HG03520 (cell line): ENCODE results near the gene GDF2.

Experiments used
- ATAC-seq: cut with Tn5 transposase; IDR thresholded peaks from one replicate; pipeline ENCODE4 v1.9.1; 2021; ENCODE audit warnings: mild to moderate bottlenecking, moderate library complexity; ENCODE audit not compliant: unreplicated experiment

Gene GDF2

DNA sequence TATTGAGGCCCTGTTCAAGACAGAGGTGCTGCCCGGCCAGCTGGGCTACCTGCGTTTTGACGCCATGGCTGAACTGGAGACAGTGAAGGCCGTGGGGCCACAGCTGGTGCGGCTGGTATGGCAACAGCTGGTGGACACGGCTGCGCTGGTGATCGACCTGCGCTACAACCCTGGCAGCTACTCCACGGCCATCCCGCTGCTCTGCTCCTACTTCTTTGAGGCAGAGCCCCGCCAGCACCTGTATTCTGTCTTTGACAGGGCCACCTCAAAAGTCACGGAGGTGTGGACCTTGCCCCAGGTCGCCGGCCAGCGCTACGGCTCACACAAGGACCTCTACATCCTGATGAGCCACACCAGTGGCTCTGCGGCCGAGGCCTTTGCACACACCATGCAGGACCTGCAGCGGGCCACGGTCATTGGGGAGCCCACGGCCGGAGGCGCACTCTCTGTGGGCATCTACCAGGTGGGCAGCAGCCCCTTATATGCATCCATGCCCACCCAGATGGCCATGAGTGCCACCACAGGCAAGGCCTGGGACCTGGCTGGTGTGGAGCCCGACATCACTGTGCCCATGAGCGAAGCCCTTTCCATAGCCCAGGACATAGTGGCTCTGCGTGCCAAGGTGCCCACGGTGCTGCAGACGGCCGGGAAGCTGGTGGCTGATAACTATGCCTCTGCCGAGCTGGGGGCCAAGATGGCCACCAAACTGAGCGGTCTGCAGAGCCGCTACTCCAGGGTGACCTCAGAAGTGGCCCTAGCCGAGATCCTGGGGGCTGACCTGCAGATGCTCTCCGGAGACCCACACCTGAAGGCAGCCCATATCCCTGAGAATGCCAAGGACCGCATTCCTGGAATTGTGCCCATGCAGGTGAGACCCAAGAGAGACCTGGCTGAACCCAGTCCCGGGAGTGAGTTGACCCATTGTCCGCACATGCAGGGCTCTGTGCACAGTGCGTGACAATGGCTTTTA, 28.7 kb downstream of the GDF2 start:
- no peak for ATAC-seq

GRCh38 chr10:47351899-47352815, 29.9 kb downstream of the GDF2 start:
- ATAC-seq: no peak

GRCh38 chr10:47353351-47353750, 31.1 kb downstream of the GDF2 start:
- no peak for ATAC-seq

GRCh38 chr10:47354165-47354564, 31.9 kb downstream of the GDF2 start:
- no peak for ATAC-seq

GRCh38 chr10:47354900-47355299, 32.6 kb downstream of the GDF2 start:
- no peak for ATAC-seq

DNA sequence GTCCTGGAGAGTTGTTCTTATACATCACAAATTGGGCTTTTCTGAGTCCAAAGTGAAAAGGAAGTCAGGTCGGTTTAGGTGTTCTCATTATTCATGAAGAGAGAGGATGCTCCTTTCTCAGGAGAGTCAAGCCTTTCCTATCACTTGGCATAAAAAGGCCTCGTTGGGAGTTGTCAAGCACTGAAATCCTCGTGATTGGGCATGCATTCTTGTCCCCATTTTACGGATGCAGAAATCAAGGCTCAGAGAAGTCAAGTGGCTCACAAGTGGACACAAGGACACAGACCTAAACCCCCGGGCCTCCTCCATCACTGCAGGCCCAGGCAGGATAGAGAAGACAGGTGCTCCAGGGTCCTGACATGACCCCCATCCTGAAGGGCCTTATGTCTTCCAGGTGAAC, 34.5 kb downstream of the GDF2 start:
- no peak for ATAC-seq

GRCh38 chr10:47357131-47357582, 34.9 kb downstream of the GDF2 start:
- ATAC-seq: no peak

DNA sequence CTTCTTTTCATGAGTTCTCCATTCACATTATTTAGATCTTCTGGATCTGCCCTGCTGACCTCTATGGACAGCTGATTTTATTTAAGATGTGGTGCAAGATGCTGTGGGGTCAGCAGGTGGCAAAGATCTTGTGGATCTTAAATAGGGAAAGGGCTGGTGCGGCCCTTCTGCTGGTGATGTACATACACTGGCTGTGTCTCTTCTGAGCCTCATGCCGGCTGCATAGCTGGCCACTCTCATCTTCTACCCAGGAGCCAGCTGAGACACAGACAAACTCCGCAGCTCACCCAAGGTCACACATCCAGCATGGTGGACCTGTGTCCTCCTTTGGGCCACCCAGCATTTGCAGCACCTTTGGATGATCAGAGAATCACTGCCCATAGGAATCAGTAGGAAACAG, 35.7 kb downstream of the GDF2 start:
- ATAC-seq: no peak

- no peak for ATAC-seq
These were observed 36.2 kb downstream of the GDF2 start for GRCh38 chr10:47358457-47358856.

GRCh38 chr10:47359101-47359500, 36.8 kb downstream of the GDF2 start:
- ATAC-seq: no peak

DNA sequence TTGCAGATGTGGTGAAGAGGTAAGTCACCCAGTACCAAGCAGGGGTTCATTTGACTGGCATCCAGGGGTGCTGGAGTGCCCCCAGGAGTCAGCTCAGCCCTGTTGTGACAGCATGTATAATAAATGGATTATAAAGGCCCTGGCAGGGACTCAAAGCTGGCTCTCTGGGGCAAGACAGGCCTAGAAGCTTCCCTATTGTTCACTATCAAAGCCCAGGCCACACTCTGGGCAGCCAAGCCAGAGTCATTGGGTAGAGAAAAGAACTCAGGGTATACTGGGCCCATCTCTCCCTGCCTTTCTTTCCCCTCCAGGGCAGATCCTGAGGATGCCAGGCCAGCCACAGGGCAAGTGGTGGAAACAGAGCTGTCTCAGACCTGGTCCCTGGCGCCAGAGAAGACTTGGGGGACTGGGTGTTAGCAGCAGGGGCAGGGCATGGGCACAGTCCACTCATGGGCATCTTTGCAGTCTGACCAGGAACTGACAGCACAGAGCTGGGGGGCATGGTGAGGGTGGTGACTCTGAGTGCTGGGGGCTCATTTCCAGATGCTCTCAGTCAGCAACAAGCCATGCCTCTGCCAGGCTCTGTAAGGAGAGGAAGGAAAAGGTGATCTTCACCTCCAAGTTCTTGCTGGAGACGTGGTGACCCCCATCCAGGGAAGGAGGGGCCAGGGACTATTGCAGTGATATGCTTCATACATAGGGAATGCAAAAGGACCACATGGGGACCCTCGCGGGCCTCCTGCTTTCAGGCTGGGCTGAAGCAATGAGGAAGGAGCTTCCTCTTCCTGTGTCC, 37.6 kb downstream of the GDF2 start:
- ATAC-seq: no peak

DNA sequence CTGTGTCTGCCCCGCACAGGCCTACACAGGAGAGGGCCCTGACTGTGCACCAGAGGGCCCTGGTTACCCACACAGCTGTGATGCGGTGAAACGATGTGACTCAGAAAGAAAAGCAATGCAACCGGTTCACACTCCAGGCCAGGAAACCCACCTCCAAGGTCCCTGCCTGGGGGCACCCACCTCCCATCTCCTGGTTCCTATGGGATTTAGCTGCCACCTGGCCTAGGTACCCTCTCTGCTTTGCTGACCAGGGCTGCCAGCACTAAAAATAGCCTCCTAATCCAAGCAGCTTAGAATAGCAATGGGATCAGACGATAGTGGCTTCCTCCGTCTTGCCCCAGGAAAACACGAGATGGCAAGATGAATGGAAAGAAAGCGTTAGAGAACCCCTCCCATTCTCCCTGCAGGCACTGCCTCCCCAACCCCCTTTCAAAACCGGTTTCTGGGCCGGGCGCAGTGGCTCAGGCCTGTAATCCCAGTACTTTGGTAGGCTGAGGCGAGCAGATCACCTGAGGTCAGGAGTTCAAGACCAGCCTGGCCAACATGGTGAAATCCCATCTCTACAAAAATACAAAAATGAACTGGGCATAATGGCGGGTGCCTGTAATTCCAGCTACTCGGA, 38.3 kb downstream of the GDF2 start:
- ATAC-seq: no peak

- no peak for ATAC-seq
These were observed 39.0 kb downstream of the GDF2 start for GRCh38 chr10:47361293-47361692.

DNA sequence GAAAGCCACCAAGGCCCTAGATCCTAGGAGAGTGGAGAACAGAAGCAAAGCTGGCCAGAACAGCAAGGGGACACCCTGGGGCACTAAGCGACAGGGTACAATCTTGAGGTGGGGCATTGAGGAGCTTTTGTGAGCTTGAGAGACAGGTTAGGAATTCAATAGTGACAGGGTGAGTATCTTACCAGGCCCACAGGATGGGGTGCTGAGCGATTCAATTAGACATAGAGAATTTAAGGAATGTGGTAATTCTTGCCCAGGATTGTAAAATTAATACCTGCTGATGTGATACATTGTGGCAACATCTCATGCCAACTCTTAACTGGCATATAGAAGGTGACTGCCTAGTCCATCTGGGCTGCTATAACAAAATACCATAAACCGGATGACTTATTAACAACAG, 39.9 kb downstream of the GDF2 start:
- no peak for ATAC-seq

GRCh38 chr10:47363781-47364180, 41.5 kb downstream of the GDF2 start:
- ATAC-seq: no peak

DNA sequence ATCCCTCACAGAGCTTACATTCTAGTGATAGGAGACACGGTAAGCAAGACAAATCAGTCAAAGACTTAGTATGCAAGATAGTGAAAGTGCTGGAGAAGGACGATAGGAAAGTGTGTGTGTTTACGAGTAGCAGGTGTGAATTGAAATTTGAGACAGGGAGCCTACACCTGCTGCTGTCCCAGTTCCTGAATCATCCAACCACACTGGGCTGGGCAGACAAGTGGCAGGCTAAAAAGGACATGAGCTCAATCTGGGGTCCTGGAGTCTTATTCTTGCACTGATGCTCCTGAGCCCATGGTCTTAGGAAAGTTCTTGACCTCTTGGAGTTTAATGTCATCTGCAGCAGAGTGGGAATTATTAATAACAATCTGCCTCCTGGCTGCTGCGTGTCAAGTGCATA, 42.1 kb downstream of the GDF2 start:
- no peak for ATAC-seq

DNA sequence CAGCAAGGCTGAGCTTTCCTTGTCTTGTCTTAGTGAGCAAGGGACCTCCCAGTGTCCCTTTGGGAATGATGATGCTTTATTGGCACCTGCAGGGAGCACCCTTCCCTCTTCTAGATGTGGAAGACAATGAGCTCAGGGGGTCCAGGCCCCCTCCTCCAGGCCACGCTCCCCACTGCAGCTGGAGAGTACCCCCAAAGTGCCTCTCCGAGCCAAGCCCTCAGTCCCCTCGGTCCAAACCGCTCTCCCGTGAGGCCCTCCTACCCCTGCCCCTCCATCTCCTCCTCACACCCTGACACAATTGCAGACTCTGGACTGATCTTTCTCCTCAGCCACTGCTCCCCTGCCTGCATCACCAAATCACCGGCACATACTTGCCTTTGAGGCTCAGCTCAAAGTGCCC, 42.7 kb downstream of the GDF2 start:
- no peak for ATAC-seq

DNA sequence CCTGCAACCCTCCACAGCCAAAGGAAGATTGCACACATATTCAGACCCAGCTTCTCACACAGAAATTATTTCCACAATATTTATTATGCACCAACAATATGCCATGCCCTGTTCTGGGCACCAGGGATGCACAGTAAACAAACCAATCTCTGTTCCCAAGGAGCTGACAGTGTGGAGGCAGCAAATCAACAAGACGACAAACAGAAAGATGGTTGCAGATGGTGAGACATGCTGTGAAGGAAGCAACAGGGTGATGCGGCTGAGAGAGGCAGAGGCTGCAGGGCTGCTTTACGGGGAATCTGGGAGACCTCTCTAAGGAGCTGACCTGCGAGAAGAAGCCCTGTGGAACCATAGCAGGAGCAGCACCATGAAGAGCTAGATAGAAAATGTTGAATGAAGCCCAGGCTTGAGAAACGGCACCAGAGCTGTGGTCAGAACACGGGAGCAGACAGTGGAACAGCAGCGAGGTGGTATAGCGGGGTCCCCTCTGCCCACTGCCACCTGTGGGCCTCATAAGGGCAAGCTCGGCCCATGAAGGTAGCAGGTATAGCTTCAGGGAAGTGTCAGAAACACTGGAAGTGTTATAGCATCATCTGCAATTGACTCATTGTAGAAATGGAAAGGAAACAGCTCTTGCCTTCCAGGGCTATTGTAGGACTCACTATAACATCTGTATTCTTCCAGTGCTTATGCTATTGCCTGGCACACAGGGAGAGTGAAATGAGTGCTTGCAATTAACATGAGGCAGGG, 43.4 kb downstream of the GDF2 start:
- no peak for ATAC-seq

DNA sequence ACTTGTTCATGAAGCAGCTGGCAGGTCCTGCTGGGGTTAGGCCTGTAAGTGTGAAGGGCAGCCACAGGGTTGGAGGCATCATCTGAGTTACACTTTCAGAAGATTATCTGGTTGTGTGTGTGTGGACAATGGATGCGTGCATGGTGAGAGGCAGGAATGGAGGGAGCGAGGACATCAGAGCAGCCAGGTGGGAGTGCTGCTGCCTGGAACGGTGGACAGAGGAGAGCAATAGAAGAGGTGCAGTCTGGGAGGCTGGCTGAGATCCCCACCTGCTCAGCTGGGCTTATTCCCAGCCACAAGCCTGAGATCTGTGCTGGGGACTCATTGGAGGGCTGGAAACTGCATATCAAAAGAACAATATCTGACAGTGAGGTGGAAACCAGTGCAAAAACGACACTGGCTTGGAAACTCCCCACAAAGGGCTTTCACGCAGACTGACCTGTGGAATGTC, 44.0 kb downstream of the GDF2 start:
- ATAC-seq: no peak
